SH-SY5Y (cell line): Measurements from ENCODE around the gene TIAM2.

Source experiments
- GATA2 ChIP-seq: IDR thresholded peaks from 2 replicates; pipeline ENCODE4 v1.6.1; 2011; ENCODE audit warnings: mild to moderate bottlenecking, low read depth, low read length
- GATA3 ChIP-seq: IDR thresholded peaks from 2 replicates; pipeline ENCODE4 v1.6.1; 2011; ENCODE audit warnings: low read depth, mild to moderate bottlenecking, low read length, moderate library complexity

DNA sequence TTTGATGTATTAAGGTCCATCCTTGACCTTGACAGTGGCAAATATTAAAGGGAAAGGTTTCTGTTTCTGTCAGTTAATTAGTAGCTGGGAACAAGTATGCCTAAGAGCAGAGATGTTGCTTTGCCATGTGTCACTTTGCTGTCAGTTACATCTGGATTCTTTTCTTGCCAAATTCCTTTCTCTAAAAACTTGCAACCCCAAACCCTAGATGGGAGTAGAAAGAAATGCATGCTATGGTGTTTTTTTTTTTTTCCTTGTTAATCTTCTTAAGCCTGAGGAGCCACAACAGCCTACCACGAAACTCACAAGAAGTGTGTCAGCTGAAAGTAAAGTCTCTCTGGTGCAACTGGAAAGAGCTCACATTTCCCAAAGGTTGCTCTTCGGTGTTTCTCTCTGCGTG lies 250.7 kb downstream of the TIAM2 start:
- TF ChIP-seq GATA2 (no peak), GATA3 (no peak)
